Measurements from ENCODE around the gene NDUFAB1. TPM values are rescaled to one million over a fixed set of nuclear protein-coding genes. Genes with fewer than 3 reads are reported as not detected.
"Not testable (repeated sequence)": the region's sequence is repeated elsewhere in the genome, so short reads cannot be mapped to it uniquely, and the experiment has no call there.

Gene NDUFAB1
- total RNA-seq, 1 experiment from 2014 or later, result 189 TPM

GRCh38 chr16:23590181-23590580, 5.9 kb downstream of the NDUFAB1 start:
- ATAC-seq, result no peak
- Mint-ChIP-seq H3K9me3 (no peaks in the 10 kb centered on the region), H3K4me1 (0 out of 2 replicates have a peak, but pooled peaks cover 3% of the 10 kb centered on the region), H3K4me3 (no peak overlapping the region), H3K27me3 (ENCODE audit: low read depth) (no peaks in the 10 kb centered on the region), H3K36me3 (peaks cover 59% of the 10 kb centered on the region), H3K27ac (no peak overlapping the region)
- POLR2A ChIA-PET, result no interaction called here
- no peak for TF ChIP-seq NFATC4 (CRISPR knock-in tag; IDR thresholded peaks at IDR 0.05)
- TF ChIP-seq TEAD4 (CRISPR knock-in tag; IDR thresholded peaks at IDR 0.05), result no peak
- no peak for TF ChIP-seq NR2C2 (CRISPR knock-in tag; IDR thresholded peaks at IDR 0.05)
- no peak for TF ChIP-seq ELF4 (CRISPR knock-in tag; IDR thresholded peaks at IDR 0.05; ENCODE audit: low read depth)
- CTCF ChIA-PET, result interaction anchor here (0.7 kb wide), 1 partner anchor 104 kb away, joined by 3 read pairs; no protein-coding TSS in a partner anchor
- DNase-seq (ENCODE audit: low spot score), result no peak

- CTCF ChIA-PET, result no interaction called here
Measured at GRCh38 chr16:23587726-23588125, 8.4 kb downstream of the NDUFAB1 start.

GRCh38 chr16:23584186-23585076, 11.7 kb downstream of the NDUFAB1 start:
- H3K4me1 Mint-ChIP-seq, result no peaks in the 10 kb centered on the region
- H3K36me3 Mint-ChIP-seq, result peaks cover 63% of the 10 kb centered on the region
- ATAC-seq, result no peak
- no peak overlapping the region for H3K4me3 Mint-ChIP-seq
- ChIA-PET POLR2A (interaction anchor here (0.6 kb wide), 1 partner anchor 110 kb away, joined by 3 read pairs; no protein-coding TSS in a partner anchor), CTCF (interaction anchor here (1.0 kb wide), 1 partner anchor 12 kb away, joined by 3 read pairs; no protein-coding TSS in a partner anchor)
- H3K27ac Mint-ChIP-seq, result peak overlapping the region; percentile 93
- no peak for DNase-seq (ENCODE audit: low spot score)
- no peaks in the 10 kb centered on the region for H3K9me3 Mint-ChIP-seq
- H3K27me3 Mint-ChIP-seq (ENCODE audit: low read depth), result no peaks in the 10 kb centered on the region
- TF ChIP-seq ZNF281 (CRISPR knock-in tag; IDR thresholded peaks at IDR 0.05) (no peak), IRF2 (CRISPR knock-in tag; IDR thresholded peaks at IDR 0.05; ENCODE audit: borderline replicate concordance, low read depth) (no peak), SOX15 (CRISPR knock-in tag; IDR thresholded peaks at IDR 0.05) (no peak), NR2C2 (CRISPR knock-in tag; IDR thresholded peaks at IDR 0.05) (no peak), MXD4 (CRISPR knock-in tag; IDR thresholded peaks at IDR 0.05; ENCODE audit: borderline replicate concordance) (no peak)

More at GRCh38 chr16:23587726-23588125, 8.4 kb downstream of the NDUFAB1 start:
- Mint-ChIP-seq H3K4me1 (no peaks in the 10 kb centered on the region), H3K36me3 (peaks cover 66% of the 10 kb centered on the region), H3K4me3 (no peak overlapping the region), H3K27ac (no peak overlapping the region), H3K9me3 (no peaks in the 10 kb centered on the region), H3K27me3 (ENCODE audit: low read depth) (no peaks in the 10 kb centered on the region)
- DNase-seq (ENCODE audit: low spot score) (no peak), ATAC-seq (no peak)
- POLR2A ChIA-PET, result no interaction called here
- TF ChIP-seq ZNF232 (CRISPR knock-in tag; IDR thresholded peaks at IDR 0.05) (no peak), ATF6 (CRISPR knock-in tag; IDR thresholded peaks at IDR 0.05) (no peak), PREB (CRISPR knock-in tag; IDR thresholded peaks at IDR 0.05; ENCODE audit: borderline replicate concordance) (no peak), ZNF263 (CRISPR knock-in tag; IDR thresholded peaks at IDR 0.05; ENCODE audit: low read depth) (no peak), SP1 (CRISPR knock-in tag; conservative IDR thresholded peaks at IDR 0.05) (no peak), TEAD4 (CRISPR knock-in tag; IDR thresholded peaks at IDR 0.05) (no peak)

- POLR2A ChIA-PET; H3K4me1 Mint-ChIP-seq; H3K9me3 Mint-ChIP-seq; H3K27ac Mint-ChIP-seq; CTCF ChIA-PET; H3K4me3 Mint-ChIP-seq; H3K27me3 Mint-ChIP-seq (ENCODE audit: low read depth); ATAC-seq; DNase-seq (ENCODE audit: low spot score): not testable (repeated sequence)
- peaks cover 60% of the 10 kb centered on the region for H3K36me3 Mint-ChIP-seq
Measured at GRCh38 chr16:23583271-23583670, 12.8 kb downstream of the NDUFAB1 start.

All from WTC11 (cell line).